ENCODE data around the gene C2CD3.

Gene C2CD3

GRCh38 chr11:74035264-74035663 is 135.5 kb downstream of the C2CD3 start:
- H3K4me3 ChIP-seq (ENCODE audit: low read depth, low read length), result no peak overlapping the region
- TF ChIP-seq CTCF (IDR thresholded peaks at IDR 0.05; ENCODE audit: low read depth, low read length), result no peak

- TF ChIP-seq CTCF (IDR thresholded peaks at IDR 0.05; ENCODE audit: low read depth, low read length), result no peak
- no peak overlapping the region for H3K4me3 ChIP-seq (ENCODE audit: low read depth, low read length)
Observed at GRCh38 chr11:74033046-74033445, 137.8 kb downstream of the C2CD3 start.

GRCh38 chr11:74030723-74031676 is 139.8 kb downstream of the C2CD3 start:
- no peak for TF ChIP-seq CTCF (IDR thresholded peaks at IDR 0.05; ENCODE audit: low read depth, low read length)

GRCh38 chr11:74025467-74026166 is 145.2 kb downstream of the C2CD3 start:
- H3K4me3 ChIP-seq (ENCODE audit: low read depth, low read length), result no peak overlapping the region
- TF ChIP-seq CTCF (IDR thresholded peaks at IDR 0.05; ENCODE audit: low read depth, low read length), result no peak

More at GRCh38 chr11:74030723-74031676, 139.8 kb downstream of the C2CD3 start:
- H3K4me3 ChIP-seq (ENCODE audit: low read depth, low read length), result no peak overlapping the region

- H3K4me3 ChIP-seq (ENCODE audit: low read depth, low read length), result no peak overlapping the region
- TF ChIP-seq CTCF (IDR thresholded peaks at IDR 0.05; ENCODE audit: low read depth, low read length), result no peak
Observed at GRCh38 chr11:74024261-74025029, 146.4 kb downstream of the C2CD3 start.

GRCh38 chr11:74023276-74023675 is 147.5 kb downstream of the C2CD3 start:
- H3K4me3 ChIP-seq (ENCODE audit: low read depth, low read length), result no peak overlapping the region
- no peak for TF ChIP-seq CTCF (IDR thresholded peaks at IDR 0.05; ENCODE audit: low read depth, low read length)

All from WI38 (cell line).